ENCODE measurements around the gene TMTC2. TPM values are rescaled to one million over a fixed set of nuclear protein-coding genes. Genes with fewer than 3 reads are reported as not detected.

The TMTC2 gene
- total RNA-seq, 1 donor from 2014 or later: 25.5 TPM

DNA sequence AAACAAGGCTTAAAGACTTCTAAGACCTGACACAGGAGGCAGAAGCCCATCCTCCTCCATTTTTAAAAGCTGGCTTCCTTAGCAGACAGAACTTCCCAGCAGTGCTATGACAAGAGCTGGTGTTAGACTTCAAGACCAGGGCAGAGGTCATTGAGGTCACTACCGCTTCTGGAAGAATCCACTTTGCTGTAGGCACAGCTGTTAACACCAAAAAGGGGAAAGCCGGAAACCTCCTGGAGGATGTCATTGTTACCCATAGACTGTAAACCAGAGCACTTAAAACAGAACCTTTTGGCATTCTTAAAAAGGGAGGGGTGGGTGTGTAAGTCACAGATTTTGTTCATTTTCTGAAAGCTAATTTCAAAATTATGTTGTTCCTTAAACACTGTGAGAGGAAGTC, 445.7 kb downstream of the TMTC2 start:
- H3K27ac Mint-ChIP-seq: peak overlapping the region; percentile 43
- H3K27me3 Mint-ChIP-seq (ENCODE audit: insufficient read depth, low read depth): no peaks in the 10 kb centered on the region
- Histone ChIP-seq H3K9ac (no peak overlapping the region), H3K4me2 (no peak overlapping the region), H4K20me1 (ENCODE audit: low read depth) (no peaks in the 10 kb centered on the region), H3K4me1 (peaks cover 28% of the 10 kb centered on the region), H3K79me2 (ENCODE audit: low read depth) (no peaks in the 10 kb centered on the region), H2AFZ (replicated peaks) (no peak overlapping the region), H3K4me3 (no peak overlapping the region), H3F3A (ENCODE audit: low read depth) (peaks cover 9% of the 10 kb centered on the region), H3K27ac (no peak overlapping the region), H3K36me3 (no peaks in the 10 kb centered on the region), H3K9me3 (ENCODE audit: low read depth) (no peaks in the 10 kb centered on the region), H3K27me3 (no peaks in the 10 kb centered on the region)
- peaks cover 13% of the 10 kb centered on the region for H3K36me3 Mint-ChIP-seq
- no peak overlapping the region for H3K4me3 Mint-ChIP-seq
- H3K4me1 Mint-ChIP-seq: peaks cover 13% of the 10 kb centered on the region
- TF ChIP-seq, protein P1, sequence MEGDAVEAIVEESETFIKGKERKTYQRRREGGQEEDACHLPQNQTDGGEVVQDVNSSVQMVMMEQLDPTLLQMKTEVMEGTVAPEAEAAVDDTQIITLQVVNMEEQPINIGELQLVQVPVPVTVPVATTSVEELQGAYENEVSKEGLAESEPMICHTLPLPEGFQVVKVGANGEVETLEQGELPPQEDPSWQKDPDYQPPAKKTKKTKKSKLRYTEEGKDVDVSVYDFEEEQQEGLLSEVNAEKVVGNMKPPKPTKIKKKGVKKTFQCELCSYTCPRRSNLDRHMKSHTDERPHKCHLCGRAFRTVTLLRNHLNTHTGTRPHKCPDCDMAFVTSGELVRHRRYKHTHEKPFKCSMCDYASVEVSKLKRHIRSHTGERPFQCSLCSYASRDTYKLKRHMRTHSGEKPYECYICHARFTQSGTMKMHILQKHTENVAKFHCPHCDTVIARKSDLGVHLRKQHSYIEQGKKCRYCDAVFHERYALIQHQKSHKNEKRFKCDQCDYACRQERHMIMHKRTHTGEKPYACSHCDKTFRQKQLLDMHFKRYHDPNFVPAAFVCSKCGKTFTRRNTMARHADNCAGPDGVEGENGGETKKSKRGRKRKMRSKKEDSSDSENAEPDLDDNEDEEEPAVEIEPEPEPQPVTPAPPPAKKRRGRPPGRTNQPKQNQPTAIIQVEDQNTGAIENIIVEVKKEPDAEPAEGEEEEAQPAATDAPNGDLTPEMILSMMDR (IDR thresholded peaks at IDR 0.05): no peak
- no peak for TF ChIP-seq EZH2 (IDR thresholded peaks at IDR 0.05)
- no peak for TF ChIP-seq EZH2phosphoT487 (IDR thresholded peaks at IDR 0.05)
- no peaks in the 10 kb centered on the region for H3K9me3 Mint-ChIP-seq
- no peak for DNase-seq (ENCODE audit: low spot score)

- H3F3A ChIP-seq (ENCODE audit: low read depth): peaks cover 9% of the 10 kb centered on the region
- no peak overlapping the region for H2AFZ ChIP-seq (replicated peaks)
- Mint-ChIP-seq H3K27me3 (ENCODE audit: insufficient read depth, low read depth) (no peaks in the 10 kb centered on the region), H3K4me3 (no peak overlapping the region), H3K9me3 (peaks cover 17% of the 10 kb centered on the region), H3K4me1 (peaks cover 13% of the 10 kb centered on the region), H3K27ac (no peak overlapping the region), H3K36me3 (peaks cover 23% of the 10 kb centered on the region)
- DNase-seq (ENCODE audit: low spot score): peak; percentile 42
- H4K20me1 ChIP-seq (ENCODE audit: low read depth): no peaks in the 10 kb centered on the region
- H3K79me2 ChIP-seq (ENCODE audit: low read depth): no peaks in the 10 kb centered on the region
- no peak overlapping the region for H3K4me3 ChIP-seq
- peaks cover 9% of the 10 kb centered on the region for H3K9me3 ChIP-seq (ENCODE audit: low read depth)
- H3K36me3 ChIP-seq: peaks cover 9% of the 10 kb centered on the region
- H3K4me1 ChIP-seq: peaks cover 20% of the 10 kb centered on the region
- peak overlapping the region; percentile 43 for H3K4me2 ChIP-seq
- H3K9ac ChIP-seq: no peak overlapping the region
- TF ChIP-seq, protein P1 (IDR thresholded peaks at IDR 0.05): no peak
- TF ChIP-seq EZH2phosphoT487 (IDR thresholded peaks at IDR 0.05): no peak
- no peak for TF ChIP-seq EZH2 (IDR thresholded peaks at IDR 0.05)
- H3K27me3 ChIP-seq: no peaks in the 10 kb centered on the region
- H3K27ac ChIP-seq: no peak overlapping the region
Measured at GRCh38 chr12:83136411-83136810, 449.7 kb downstream of the TMTC2 start.

DNA sequence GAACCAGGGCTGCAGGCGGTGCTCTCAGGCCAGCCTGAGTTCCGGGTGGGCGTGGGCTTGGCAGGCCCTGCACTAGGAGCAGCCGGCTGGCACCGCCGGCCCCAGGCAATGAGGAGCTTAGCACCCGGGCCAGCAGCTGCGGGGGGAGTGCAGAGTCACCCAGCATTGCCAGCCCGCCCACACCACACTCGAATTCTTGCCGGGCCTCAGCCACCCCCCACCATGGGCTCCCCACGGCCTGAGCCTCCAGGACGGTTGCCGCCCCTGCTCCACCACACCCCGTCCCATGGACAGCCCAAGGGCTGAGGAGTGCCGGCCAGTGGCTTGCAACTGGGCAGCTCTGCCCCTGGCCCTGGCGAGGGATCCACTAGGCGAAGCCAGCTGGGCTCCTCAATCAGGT, 453.4 kb downstream of the TMTC2 start:
- Mint-ChIP-seq H3K4me1 (peaks cover 13% of the 10 kb centered on the region), H3K4me3 (no peak overlapping the region), H3K9me3 (peaks cover 28% of the 10 kb centered on the region), H3K36me3 (peaks cover 14% of the 10 kb centered on the region), H3K27me3 (ENCODE audit: insufficient read depth, low read depth) (no peaks in the 10 kb centered on the region), H3K27ac (no peak overlapping the region)
- no peaks in the 10 kb centered on the region for H4K20me1 ChIP-seq (ENCODE audit: low read depth)
- H3K9ac ChIP-seq: no peak overlapping the region
- H2AFZ ChIP-seq (replicated peaks): no peak overlapping the region
- H3K4me2 ChIP-seq: no peak overlapping the region
- H3K9me3 ChIP-seq (ENCODE audit: low read depth): peaks cover 9% of the 10 kb centered on the region
- peaks cover 18% of the 10 kb centered on the region for H3K4me1 ChIP-seq
- no peak for DNase-seq (ENCODE audit: low spot score)
- H3F3A ChIP-seq (ENCODE audit: low read depth): peaks cover 9% of the 10 kb centered on the region
- peaks cover 9% of the 10 kb centered on the region for H3K36me3 ChIP-seq
- H3K4me3 ChIP-seq: no peak overlapping the region
- H3K79me2 ChIP-seq (ENCODE audit: low read depth): no peaks in the 10 kb centered on the region
- no peak overlapping the region for H3K27ac ChIP-seq
- no peaks in the 10 kb centered on the region for H3K27me3 ChIP-seq
- TF ChIP-seq EZH2 (IDR thresholded peaks at IDR 0.05): no peak
- no peak for TF ChIP-seq EZH2phosphoT487 (IDR thresholded peaks at IDR 0.05)
- TF ChIP-seq, protein P1 (IDR thresholded peaks at IDR 0.05): no peak
